ENCODE results near the gene SPRED1.

GRCh38 chr15:38406436-38406835 is 153.8 kb downstream of the SPRED1 start:
- no peak for TF ChIP-seq CTCF (IDR thresholded peaks at IDR 0.05 in 2 of 3, conservative IDR thresholded peaks at IDR 0.05 in 1 of 3; ENCODE audit: insufficient read depth in 2 of 3, low read depth in 1 of 3, low read length in 3 of 3)
- no peak for TF ChIP-seq SIN3B (IDR thresholded peaks at IDR 0.05; ENCODE audit: low read depth)
- no peak for TF ChIP-seq BCL6 (CRISPR knock-in tag; IDR thresholded peaks at IDR 0.05)
- TF ChIP-seq FOXJ3 (CRISPR knock-in tag; IDR thresholded peaks at IDR 0.05): no peak
